HG03354 (cell line): ENCODE data around the gene MEGF11.
A peak's percentile ranks its signal among the peaks of the same experiment; 100 is the strongest.
"Not testable (repeated sequence)": the region's sequence is repeated elsewhere in the genome, so short reads cannot be mapped to it uniquely, and the experiment has no call there.

Experiments
- ATAC-seq: cut with Tn5 transposase; IDR thresholded peaks from one replicate; pipeline ENCODE4 v1.9.1; 2021; ENCODE audit warnings: mild to moderate bottlenecking; ENCODE audit not compliant: unreplicated experiment, poor library complexity, severe bottlenecking

Gene MEGF11

DNA sequence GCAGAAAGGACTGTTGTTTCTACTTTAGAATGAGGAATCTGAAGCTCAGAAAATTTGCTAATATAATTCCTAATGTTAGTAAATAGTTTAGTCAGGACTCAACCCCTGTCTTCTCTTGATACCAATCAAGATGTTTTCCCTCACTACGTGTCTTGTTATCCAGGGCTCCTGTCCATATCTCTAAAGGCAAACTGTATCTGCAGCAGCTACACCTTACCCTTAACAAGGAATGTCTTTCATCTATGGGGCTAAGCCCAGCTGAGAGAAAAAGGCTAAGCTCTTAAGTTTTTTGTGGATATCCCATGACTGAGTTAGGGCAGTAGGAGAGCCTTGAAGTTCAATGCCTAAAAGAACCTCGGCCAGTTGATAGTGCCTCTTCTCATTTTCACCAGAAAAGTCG lies 351.7 kb downstream of the MEGF11 start:
- ATAC-seq = no peak

DNA sequence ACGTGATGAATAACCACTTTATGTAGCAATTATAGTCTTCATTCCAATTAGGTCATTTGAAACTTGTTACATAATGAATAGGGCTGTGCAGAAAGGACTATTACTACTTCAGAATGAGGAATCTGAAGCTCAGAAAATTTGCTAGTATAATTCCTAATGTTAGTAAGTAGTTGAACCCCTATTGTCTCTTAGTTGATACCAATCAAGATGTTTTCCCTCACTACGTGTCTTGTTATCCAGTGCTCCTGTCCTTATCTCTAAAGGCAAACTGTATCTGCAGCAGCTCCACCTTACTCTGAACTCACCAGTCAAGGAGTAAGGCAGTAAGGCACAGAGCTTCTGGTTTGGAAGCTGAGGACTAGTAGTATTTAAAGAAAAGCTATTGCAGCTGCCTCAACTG lies 352.2 kb downstream of the MEGF11 start:
- ATAC-seq = no peak

DNA sequence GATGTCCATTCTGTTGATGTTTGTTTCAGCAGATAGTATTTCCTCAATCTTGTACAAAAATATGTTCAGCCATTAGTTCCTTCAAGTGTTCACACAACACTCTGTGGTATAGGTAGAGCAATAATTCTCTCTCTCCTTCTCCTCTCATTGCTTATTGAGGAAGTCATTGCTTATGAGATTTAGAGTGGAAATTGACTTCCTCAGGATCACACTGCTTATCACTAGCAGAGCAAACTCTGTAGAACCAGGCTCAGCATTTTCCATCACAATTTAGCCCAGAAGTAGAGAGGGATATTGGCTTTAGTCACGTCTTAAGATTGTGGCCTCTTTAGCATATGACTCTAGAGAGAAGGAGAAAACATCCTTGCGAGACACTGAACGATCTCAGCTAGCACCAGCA lies 353.1 kb downstream of the MEGF11 start:
- ATAC-seq = no peak

DNA sequence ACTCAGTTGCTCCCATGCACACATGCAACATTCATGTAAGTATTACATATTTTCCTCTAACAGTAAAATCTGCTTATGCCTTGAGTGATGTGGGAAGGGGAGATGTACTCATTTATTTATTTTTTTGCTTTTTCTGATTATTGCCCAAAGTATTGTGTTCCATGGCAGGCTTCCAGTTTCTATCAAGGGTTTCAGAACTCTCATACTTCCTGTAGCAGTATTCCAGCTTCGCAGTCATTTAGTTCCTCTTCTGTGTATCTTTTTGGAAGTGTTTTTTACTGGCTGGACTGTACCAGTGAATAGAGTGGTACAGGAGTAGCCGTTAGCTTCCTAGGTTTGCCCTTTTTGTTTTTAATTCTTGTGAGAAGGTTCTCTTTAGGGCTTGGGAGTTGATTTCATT lies 357.3 kb downstream of the MEGF11 start:
- no peak for ATAC-seq

DNA sequence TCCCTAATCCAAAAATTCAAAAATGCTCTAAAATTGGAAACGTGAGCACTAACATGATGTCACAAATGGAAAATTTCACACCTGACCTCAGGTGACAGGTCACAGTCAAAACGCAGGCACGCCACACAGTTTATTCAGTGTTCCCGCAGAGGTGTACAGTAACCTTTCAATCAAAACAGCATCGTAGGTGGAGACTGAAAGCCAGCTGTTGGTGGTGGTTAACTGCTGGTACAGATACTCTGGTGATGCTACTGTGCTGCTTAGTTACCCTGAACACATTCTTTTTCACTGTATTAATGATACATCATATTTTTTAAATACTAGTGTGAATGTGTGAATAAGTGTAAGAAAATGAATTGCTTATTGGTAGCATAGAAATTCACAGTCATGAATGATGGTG lies 360.5 kb downstream of the MEGF11 start:
- ATAC-seq = no peak

DNA sequence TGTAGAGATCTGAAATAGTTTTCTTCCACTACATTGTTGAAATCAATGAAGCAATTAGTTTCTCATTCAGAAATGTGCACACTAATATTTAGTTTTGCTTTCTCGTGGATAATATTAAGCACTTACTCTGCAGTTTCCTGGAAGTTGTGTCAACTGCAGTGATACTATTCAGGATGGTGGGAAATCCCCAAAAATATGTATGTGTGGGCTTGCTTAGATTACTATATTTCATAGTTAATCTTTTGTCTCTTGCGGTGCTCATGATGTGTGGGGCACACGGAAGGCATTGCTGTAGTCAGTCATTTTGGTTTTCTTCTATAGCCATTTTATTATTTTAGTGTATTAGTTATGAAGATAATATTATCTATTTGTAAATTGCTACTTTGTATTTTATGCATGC lies 364.6 kb downstream of the MEGF11 start:
- ATAC-seq = no peak

DNA sequence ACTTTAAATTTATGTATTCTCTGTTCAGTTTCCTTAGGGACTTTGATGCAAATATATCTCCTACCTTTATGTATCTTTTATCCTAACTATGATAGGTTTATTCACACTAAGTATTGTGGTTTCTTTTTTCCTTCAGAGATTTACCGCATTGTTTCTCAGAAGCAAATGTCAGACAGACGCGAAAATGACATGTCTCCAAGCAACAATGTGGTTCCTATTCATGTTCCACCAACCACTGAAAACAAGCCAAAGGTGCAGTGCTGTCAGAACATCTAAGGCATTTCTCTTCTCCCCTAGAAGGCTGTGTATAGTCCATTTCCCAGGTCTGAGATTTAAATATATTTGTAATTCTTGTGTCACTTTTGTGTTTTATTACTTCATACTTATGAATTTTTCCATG lies 366.0 kb downstream of the MEGF11 start:
- no peak for ATAC-seq

DNA sequence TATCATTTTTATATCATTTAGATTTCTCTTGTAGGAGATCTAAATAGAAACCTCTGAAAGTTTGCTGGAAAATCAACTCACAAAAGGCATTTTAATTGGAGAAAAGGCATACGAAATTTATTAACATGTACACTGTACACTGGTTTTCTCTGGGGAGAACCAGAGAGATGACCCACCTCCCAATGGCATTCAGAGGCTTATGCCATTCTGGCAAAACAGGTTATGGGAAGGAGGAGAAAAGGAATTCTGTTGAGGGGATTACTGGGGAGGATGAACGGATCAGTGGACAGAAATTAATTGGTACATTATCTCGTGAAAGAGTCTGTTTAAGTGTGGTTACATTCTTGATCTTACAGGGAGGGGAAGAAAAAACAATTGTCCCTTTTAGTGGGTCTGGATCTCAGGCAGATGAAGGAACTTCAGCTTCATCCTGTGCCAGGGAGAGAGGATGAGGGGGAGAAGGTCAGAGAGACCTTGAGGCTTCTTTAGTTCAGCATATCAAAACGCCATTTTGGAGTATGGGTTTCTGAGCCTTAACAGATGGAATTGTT lies 367.8 kb downstream of the MEGF11 start:
- no peak for ATAC-seq

DNA sequence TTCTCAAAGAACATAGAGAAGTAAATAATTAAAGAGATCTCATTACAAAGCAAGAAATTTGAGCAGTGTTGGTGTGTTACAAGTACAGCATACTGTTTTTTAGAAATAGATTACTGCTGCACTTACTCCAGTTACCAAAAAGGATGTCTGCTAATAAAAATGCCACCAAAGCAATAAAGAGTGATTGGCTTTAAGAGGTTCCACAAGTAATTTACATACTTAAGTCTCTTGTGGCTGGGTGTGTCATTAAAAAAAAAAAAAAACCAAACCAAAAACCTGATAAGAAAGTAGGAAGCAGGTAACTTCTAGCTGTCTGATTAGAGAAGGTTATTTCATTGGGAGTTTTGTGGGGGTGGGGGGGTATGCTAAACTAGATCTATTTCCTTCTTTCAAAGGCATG lies 369.0 kb downstream of the MEGF11 start:
- no peak for ATAC-seq

DNA sequence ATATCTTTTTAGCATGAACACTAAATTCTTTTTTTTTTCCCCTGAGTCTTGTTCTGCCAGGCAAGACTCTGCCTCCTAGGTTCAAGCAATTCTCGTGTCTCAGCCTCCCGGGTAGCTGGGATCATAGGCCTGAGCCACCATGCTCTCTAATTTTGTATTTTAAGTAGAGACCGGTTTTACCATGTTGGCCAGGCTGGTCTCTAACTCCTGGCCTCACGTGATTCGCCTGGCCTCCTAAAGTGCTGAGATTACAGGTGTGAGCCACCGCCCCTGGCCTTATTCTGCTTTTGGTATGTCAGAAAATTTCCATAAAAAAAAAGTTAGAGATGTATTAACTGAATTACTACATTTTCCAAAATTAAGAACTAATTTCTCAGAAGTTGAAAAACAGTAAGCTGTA lies 370.0 kb downstream of the MEGF11 start:
- ATAC-seq = no peak

DNA sequence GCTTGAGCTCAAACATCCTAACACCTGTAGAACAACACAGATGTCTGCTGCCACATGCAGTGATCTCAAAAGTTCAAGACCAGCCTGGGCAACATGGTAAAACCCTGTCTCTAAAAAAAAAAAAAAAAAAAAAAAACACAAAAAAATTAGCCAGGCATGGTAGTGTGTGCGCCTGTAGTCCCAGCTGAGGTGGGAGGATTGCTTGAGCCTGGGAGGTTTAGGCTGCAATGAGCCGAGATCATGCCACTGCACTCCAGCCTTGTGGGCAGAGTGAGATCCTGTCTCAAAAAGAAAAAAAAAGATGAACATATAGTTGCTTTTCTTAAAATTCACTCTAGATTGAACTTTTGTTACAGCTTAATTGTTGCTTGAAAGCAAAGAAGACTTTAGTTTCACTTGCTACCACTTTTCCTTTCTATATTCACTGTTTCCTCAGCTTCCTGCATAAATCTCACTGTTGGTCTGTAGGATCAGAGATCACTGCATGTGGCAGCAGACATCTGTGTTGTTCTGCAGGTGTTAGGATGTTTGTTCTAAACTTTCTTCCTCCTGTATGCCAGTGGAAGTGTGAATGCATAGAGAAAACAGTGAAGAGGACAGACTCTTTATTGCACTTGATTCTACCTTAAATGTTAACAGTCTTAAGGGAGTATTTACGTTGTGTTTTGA lies 371.6 kb downstream of the MEGF11 start:
- ATAC-seq = no peak

DNA sequence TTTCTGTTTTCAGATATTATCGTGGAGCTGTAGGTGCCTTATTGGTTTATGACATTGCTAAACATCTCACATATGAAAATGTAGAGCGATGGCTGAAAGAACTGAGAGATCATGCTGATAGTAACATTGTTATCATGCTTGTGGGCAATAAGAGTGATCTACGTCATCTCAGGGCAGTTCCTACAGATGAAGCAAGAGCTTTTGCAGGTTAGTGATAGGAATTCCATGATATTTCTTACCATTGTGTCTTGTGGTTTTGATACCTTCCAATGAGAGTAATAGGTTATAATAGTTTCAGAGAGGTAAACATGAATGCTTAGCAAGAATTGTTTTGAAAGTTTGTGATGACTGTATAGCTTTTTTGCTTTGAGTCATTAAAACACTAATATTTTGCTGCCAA lies 375.8 kb downstream of the MEGF11 start:
- no peak for ATAC-seq

DNA sequence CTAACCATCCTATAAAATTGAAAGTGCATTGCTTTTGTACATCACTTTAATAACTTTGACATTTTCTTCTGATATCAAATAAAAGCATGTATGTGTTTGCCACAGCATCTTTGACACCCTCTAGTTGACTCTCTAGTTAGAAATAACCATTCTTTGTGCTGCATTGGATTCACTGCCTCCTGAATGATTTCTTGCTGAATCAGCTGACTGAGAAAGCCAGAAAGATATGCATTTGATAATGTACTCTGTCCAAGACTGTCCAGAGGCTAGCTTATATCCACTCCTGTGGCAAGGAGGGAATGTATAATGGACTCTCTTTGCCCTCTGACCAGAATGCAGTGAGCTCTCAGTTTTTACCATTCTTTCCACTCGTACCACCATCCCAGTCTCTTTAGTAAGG lies 378.1 kb downstream of the MEGF11 start:
- no peak for ATAC-seq

DNA sequence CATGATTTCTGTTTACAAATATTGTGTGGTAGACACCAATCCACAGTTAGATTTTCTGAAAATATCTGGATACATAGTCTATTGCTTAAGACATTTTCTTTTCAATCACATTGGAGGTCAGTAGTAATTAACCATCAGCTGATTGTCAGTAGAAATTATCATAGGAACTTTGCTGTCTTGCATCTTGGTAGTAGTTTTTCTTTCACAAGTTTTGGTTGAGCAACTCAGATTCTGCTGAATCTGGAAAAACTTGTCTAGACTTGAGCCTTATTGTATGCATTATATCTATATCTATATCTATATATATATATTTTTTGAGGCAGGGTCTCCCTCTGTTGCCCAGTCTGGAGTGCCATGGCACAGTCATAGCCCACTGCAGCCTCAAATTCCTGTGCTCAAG lies 380.3 kb downstream of the MEGF11 start:
- ATAC-seq = no peak

DNA sequence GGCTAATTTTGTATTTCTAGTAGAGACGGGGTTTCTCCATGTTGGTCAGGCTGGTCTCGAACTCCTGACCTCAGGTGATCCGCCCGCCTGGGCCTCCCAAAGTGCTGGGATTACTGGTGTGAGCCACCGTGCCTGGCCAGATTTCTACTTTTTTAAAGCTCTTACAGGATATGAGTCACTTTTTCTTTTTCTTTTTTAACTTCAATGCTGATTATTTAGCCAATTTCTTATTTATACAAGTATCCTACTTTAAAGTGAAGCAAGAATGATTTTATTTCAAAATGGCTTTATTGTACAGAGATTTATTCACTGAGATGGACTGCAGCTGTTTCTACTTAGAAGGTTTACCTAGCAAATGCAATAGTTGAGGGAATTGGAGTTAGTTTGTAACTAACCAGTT lies 381.0 kb downstream of the MEGF11 start:
- not testable (repeated sequence) for ATAC-seq

DNA sequence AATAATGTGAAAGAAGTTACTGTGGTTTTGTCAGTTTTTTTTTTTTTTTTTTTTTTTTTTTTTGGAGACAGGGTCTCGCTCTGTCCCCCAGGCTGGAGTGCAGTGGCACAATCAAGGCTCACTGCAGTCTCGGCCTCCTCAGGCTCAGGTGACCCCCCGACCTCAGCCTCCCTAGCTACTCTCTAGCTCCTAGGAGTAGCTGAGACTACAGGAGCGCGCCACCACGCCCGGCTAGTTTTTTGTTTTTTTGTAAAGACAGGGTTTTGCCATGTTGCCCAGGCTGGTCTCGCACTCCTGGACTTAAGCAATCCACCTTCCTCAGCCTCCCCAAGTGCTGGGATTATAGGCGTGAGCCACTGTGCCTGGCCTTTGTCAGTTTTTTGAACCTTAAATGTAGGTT lies 381.7 kb downstream of the MEGF11 start:
- not testable (repeated sequence) for ATAC-seq

DNA sequence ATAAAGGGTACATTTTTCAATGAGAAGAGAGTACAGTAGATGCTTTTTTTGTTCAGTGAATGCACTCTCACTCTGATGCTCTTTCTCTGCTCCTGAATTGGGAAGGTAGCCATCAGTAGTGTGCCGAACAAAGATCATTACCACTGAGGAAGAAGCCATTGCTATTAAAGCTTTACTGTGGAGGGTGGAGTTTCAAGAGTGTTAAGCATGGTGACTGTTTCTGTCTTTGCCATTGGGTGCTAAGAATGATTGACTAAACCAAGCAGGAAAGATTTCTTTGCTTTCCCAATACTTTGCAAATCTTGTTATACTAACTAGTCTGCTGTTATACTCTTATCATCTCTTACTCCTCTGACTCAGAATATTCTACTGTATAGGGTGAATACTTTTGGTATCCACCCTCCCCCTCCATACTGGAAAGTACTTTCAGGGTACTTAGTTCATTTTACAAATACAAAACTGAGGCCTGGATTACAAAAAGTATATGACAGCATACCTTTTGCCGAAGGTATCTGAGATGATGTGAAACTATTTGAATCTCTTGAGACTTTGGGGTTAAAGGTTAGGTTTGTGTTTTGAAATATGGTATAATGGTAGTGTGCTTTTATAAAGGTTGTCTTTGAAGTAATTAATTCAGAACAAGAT lies 382.5 kb downstream of the MEGF11 start:
- no peak for ATAC-seq

DNA sequence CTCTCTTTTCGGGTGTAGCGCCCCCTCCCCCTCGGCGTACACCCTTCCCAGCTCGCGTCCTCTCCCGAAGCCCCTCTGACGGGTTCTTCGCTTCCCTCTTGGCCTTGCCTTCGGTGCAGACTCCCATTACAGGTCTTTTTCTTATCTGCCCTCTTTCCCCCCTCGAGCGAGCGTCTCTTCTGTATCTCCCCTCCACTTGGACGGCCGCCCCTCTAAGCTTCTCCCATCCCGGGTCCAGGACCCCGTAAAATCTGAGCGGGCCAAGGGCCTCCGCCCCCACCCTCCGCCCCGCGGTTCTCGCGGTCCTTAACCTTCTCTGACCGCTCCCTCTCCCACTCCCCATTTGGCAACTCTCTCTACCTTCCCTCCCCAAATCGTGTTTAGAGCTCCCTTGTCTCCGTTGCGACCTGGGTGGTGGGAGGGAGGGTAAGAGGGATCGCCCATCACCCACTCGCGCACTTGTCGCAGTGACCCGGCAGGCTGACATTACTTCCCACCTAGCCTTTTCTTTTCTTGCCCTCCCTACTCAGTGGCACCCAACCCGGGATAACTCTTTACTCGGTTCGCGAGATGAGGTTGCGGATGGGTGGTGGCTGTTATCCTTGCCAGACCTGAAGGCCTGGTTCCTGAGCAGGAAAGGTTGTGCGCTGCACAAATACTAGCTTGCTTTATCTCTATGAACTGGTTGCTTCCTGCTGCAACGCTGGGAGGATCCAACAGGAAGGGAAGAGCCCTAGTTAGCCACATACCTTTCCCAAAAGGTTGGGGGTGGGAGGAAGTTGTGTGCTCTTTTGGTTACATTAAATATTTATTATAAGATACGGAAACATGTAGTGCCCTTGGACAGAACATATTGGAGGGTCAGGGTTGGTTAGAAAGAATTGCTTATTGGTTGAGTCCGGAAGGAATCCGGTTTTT lies 383.3 kb downstream of the MEGF11 start:
- no peak for ATAC-seq

DNA sequence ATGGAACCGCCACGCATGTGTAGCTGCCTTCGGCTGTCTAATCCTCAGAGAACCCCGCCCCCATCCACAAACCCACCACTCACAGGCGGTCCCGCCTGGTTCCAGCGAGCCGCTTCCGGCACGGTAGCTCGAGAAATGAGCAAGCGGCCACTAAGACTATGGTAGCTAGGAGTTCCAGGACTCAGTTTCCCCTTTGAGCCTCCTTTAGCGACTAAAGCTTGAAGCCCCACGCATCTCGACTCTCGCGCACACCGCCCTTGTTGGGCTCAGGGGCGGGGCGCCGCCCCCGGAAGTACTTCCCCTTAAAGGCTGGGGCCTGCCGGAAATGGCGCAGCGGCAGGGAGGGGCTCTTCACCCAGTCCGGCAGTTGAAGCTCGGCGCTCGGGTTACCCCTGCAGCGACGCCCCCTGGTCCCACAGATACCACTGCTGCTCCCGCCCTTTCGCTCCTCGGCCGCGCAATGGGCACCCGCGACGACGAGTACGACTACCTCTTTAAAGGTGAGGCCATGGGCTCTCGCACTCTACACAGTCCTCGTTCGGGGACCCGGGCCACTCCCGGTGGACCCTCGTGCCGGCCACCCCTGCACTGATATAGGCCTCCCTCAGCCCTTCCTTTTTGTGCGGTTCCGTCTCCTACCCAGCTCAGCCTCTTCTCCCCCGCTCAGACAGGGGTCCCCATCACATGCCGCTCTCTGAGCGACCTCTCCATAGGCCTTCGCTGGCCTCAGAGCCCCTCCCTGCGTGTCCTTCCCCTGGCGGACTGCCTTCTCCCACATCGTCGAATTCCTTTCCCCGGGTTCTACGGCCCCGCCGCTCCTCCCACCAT lies 384.2 kb downstream of the MEGF11 start, which contains the start of gene RAB11A:
Gene RAB11A, plus strand, starts transcription at position 366 of the 828 bp plus-strand sequence. Its CDS starts 95 bp downstream, at position 461.
- ATAC-seq = peak; percentile 88
